HCEC 1CT (cell line): Measurements from ENCODE around the gene SETDB1.
"Not testable (repeated sequence)": the region's sequence is repeated elsewhere in the genome, so short reads cannot be mapped to it uniquely, and the experiment has no call there.

ENCODE experiments used
- DNase-seq: peaks from one replicate; pipeline ENCODE4 v3.0.0-alpha.2; 2017

Gene SETDB1

DNA sequence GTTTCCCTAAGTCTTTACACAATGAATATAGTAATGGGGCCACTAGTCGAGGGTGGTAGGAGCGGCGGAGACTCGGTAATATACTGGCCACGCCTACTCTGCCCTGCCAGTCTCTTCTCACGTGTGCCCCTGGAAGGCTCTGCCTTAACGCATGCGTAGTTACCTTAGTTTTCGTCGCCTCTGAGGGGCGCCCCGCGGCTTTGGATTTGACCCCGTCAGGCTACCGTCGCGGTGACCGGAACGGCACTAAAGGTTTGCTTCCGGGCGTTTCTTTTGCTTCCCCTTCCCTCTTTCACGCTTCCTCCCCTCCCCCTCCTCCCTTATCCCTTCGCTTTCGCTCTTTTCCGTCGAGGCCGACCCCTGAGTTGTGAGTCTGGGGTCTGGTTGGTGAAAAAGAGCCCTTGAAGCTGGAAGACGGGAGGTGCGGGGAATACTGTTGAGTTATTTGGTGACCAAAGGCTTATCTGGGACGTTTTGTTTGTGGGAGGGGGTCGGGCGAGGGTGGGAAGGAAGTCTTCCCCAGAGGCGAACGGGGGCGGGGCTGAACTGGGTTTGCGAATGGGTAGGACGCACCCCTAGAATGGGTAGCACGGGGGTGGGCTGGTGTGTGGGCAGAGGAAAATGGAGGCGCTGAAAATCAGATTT is at the start of gene SETDB1:
TSS of gene SETDB1 (plus strand) at position 267 of the 645 bp plus-strand sequence. CDS start 1,352 bp downstream, outside the sequence.
- peak; percentile 94 for DNase-seq

DNA sequence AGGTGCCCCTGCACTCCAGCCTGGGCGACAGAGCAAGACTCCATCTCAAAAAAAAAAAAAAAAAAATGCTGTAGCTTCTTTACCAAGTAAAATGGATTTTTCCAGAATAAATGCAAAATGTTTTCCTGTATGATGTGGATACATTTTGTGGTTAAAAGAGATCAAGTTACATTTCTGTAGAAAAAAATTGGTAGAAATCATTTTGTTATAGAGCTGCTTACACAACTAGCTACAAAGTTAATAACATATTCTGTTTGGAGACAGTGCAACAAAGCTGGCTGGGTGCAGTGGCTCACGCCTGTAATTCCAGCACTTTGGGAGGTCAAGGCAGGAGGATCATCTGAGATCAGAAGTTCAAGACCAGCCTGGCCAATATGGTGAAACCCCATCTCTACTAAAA is 47.2 kb upstream of the SETDB1 start:
- peak; percentile 38 for DNase-seq

GRCh38 chr1:150881331-150882070 is 44.7 kb upstream of the SETDB1 start:
- DNase-seq = peak; percentile 98

GRCh38 chr1:150883121-150883520 is 43.0 kb upstream of the SETDB1 start:
- not testable (repeated sequence) for DNase-seq

DNA sequence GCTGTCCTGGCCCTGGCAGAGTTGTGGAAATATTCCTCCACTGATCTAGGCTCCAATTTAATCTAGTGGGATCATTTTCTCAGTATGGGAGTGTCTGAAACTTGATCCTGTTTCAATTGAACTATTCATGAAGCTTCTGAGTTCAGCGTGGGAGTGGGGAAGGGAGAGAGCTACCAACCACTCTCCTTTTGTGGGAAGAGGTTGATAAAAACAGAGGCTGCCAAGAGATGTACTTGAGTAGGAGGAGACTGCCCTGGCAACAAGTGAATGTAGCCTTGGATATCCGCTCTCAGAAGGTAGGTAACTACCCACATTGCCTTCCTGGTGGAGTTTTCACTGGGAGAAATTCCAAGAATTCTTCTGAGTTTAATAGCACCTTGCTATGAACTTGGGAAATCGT is 39.1 kb upstream of the SETDB1 start, which contains the start of gene CTXND2:
TSS of gene CTXND2 (plus strand) at position 119 of the 400 bp plus-strand sequence. CDS start 25,179 bp downstream, outside the sequence.
- DNase-seq = no peak

GRCh38 chr1:150888727-150889126 is 37.4 kb upstream of the SETDB1 start:
- DNase-seq = no peak

- DNase-seq = no peak
Measured at GRCh38 chr1:150890033-150890416, 36.1 kb upstream of the SETDB1 start.

GRCh38 chr1:150893336-150893913 is 32.7 kb upstream of the SETDB1 start:
- no peak for DNase-seq

DNA sequence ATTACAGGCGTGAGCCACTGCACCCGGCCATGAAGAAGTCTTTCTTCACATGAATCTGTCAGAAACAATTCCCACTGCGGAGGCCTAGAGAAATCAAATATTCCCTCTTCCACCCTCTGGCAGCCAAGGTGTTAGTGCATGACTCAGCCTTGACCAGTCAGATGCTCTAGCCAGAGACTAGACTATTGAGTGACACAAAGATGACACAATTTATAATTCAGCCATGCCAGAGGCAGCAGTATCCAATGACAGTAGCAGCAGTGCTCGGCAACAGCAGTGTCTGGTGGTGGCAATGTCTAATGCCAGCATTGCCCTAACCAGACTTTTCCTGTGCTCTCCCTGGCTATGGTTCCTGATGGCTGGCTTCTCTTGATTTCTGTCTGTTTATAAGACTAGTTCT is 30.5 kb upstream of the SETDB1 start:
- DNase-seq = peak; percentile 21

DNA sequence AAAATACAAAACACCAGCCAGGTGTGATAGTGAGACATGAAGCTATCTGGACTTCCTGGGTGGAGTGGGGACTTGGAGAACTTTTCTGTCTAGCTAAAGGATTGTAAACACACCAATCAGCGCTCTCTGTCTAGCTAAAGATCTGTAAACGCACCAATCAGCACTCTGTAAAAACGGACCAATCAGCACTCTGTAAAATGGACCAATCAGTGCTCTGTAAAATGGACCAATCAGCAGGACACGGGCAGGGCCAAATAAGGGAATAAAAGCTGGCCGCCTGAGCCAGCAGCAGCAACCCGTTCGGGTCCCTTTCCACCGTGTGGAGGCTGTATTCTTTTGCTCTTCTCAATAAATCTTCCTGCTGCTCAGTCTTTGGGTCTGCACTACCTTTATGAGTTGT is 26.4 kb upstream of the SETDB1 start:
- DNase-seq = not testable (repeated sequence)

- DNase-seq = no peak
Measured at GRCh38 chr1:150902346-150902745, 23.8 kb upstream of the SETDB1 start.

DNA sequence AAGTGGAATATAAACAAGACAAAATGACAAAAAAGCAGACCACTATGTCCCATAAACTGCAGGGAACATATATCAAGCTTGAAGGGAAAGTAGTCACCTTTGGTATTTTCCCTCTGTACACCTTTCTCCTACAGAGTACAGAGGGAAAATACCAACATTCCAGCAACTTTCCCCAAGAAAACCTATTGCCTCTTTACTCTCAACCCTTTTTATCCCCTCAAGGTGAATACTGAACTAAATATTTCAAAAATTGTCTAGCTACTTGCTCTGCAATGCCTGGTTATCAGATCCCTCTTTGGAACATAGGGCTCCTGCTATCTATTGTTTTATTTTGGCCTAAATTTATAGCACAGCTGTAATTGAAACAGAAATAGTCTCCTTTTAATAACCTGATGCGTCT is 23.4 kb upstream of the SETDB1 start:
- DNase-seq = no peak

DNA sequence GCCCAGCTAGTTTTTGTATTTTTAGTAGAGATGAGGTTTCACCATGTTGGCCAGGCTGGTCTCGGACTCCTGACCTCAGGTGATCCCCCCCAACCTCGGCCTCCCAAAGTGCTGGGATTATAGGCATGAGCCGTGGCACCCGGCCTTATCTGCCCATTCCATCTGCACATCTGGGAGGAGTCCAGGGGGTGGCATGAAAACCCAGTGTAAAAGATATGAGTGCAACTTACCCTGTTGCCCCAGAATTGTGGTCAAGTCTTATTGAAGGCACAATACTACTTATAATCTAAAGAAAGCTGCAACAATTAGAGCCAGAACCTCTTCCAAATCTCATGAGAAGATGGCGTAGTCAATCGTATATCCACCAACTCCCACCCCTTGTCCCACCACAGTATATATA is 20.9 kb upstream of the SETDB1 start:
- DNase-seq = no peak

- no peak for DNase-seq
Measured at GRCh38 chr1:150906329-150906728, 19.8 kb upstream of the SETDB1 start.

- no peak for DNase-seq
Measured at GRCh38 chr1:150906813-150907212, 19.4 kb upstream of the SETDB1 start.

DNA sequence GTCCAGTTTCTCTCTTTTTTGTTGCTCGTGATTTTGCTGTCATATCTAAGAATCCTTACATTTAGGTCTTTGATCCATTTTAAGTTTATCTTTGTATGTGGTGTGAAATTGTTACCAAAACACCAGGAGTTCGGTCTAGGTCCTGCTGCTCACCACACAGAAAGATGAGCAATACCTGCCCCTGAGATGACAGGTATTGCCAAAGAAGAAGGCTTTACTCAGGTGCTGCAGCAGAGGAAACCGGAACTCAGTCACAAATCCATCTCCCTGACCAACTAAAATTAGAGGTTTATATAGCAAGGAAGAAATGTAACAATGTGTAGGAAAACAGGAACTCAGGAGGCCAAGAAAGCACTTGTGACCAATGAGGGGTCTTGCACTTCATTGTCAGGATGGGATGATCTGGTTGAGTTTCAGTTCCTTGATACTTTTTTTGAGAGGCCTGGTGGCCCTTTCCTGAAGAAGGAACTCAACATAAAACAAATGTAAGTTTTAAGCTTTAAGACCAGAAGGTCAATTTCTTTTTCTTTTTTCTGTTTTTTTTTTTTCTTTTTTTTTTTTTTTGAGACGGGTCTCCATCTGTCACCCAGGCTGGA is 16.5 kb upstream of the SETDB1 start:
- no peak for DNase-seq

DNA sequence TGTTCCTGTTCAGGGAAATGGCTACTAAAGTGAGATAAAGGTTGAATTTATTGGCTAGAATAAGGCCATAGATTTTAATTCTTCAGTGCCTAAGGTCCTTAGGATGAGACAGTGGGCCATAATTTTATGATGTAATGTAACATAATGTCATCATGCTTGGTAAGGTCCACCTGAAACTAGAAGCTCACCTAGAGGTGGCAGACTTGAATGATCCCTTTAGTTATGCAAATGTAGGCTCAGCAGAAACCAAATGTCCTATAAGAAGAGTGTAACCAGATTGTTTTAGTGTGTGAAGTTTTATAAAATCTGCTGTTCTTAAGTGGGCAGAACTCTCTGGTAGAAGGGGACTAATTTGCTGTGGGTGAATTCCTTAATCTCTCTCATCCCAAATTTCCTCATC is 13.5 kb upstream of the SETDB1 start:
- DNase-seq = no peak

DNA sequence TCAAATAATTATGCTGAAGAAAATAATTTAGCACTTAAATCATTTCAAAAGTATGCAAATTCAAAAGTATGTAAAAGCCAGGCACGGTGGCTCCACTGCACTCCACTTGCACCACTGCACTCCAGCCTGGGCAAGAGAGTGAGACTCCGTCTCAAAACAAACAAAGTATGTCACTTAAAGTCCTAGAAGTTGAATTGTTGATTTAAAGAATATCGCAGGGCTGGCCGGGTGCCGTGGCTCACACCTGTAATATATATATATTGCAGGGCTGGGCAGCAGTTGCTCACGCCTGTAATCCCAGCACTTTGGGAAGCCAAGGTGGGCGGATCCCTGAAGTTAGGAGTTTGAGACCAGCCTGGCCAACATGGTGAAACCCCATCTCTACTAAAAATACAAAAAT is 8.8 kb upstream of the SETDB1 start:
- DNase-seq = no peak

GRCh38 chr1:150922519-150922975 is 3.6 kb upstream of the SETDB1 start:
- peak; percentile 93 for DNase-seq

- DNase-seq = no peak
Measured at GRCh38 chr1:150925080-150925479, 1.1 kb upstream of the SETDB1 start.

- no peak for DNase-seq
Measured at GRCh38 chr1:150927624-150928023, 1.5 kb downstream of the SETDB1 start.

DNA sequence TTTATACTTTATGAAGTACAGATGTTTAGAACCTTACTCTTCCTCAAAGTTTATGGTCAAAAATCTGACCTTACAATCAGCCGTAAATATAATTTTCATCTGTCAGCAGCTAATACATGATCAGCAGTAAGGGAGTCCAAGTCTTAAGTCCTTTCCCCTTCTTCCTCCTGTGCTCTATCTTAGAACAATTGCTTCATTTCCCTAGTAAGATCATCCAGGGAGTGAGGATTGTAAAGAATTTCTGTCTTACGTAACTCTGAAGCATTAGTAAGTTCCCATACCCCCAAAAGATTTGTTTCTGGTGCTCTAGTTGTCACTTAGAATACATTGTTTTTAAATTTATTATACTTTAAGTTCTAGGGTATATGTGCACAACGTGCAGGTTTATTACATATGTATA is 2.1 kb downstream of the SETDB1 start:
- DNase-seq = peak; percentile 18

GRCh38 chr1:150928775-150929174 is 2.6 kb downstream of the SETDB1 start:
- DNase-seq = not testable (repeated sequence)

- no peak for DNase-seq
Measured at GRCh38 chr1:150931773-150932172, 5.6 kb downstream of the SETDB1 start.
